Endodermal cell (in vitro differentiated cells): ENCODE results near the gene CCDC196. TPM values are rescaled to one million over a fixed set of nuclear protein-coding genes. Genes with fewer than 3 reads are reported as not detected.

Source experiments
- DNase-seq: peaks from one replicate; pipeline ENCODE4 v3.0.0-alpha.2; 2017
- H3K27ac ChIP-seq: 2 replicates; pipeline ENCODE4 v1.5.1; 2013; ENCODE audit warnings: mild to moderate bottlenecking, low read depth, low read length, moderate library complexity
- H3K27me3 ChIP-seq: 2 replicates; pipeline ENCODE4 v1.6.1; 2013; ENCODE audit warnings: mild to moderate bottlenecking, low read length, moderate library complexity; ENCODE audit not compliant: insufficient read depth, control insufficient read depth, poor library complexity, severe bottlenecking
- H3K36me3 ChIP-seq: 2 replicates; pipeline ENCODE4 v1.7.0; 2013; ENCODE audit warnings: mild to moderate bottlenecking, low read length, moderate library complexity; ENCODE audit not compliant: control insufficient read depth, insufficient read depth
- H3K4me1 ChIP-seq: one replicate; pipeline ENCODE4 v1.7.0; 2013; ENCODE audit warnings: low read length; ENCODE audit not compliant: control insufficient read depth, insufficient read depth
- H3K4me3 ChIP-seq: 2 replicates; pipeline ENCODE4 v1.5.1; 2013; ENCODE audit warnings: mild to moderate bottlenecking, low read length, moderate library complexity
- H3K9ac ChIP-seq: 2 replicates; pipeline ENCODE4 v1.6.1; 2013; ENCODE audit warnings: mild to moderate bottlenecking, low read length, moderate library complexity; ENCODE audit not compliant: poor library complexity, severe bottlenecking; ENCODE audit errors: extremely low read depth
- H3K9me3 ChIP-seq: 2 replicates; pipeline ENCODE4 v1.6.1; 2013; ENCODE audit warnings: mild to moderate bottlenecking, low read length, moderate library complexity; ENCODE audit not compliant: control insufficient read depth
- H3K27ac Mint-ChIP-seq: 2 replicates; pipeline ENCODE4 v1.8.0; 2020; ENCODE audit warnings: mixed read lengths
- H3K27me3 Mint-ChIP-seq: 2 replicates; pipeline ENCODE4 v1.8.0; 2021; ENCODE audit warnings: mild to moderate bottlenecking, mixed read lengths; ENCODE audit not compliant: insufficient read depth
- H3K36me3 Mint-ChIP-seq: 2 replicates; pipeline ENCODE4 v1.8.0; 2020; ENCODE audit warnings: low read depth, mixed read lengths
- H3K4me1 Mint-ChIP-seq: 2 replicates; pipeline ENCODE4 v1.8.0; 2020; ENCODE audit warnings: mixed read lengths
- H3K4me3 Mint-ChIP-seq: 2 replicates; pipeline ENCODE4 v1.8.0; 2020; ENCODE audit warnings: mild to moderate bottlenecking, moderate library complexity, mixed read lengths
- H3K9me3 Mint-ChIP-seq: 2 replicates; pipeline ENCODE4 v1.8.0; 2020; ENCODE audit warnings: mild to moderate bottlenecking, mixed read lengths
- WGBS, 2 experiments: methylation state at CpG; one replicate each; pipeline versions ENCODE4 v1.1.5 to v1.1.7; 2013; ENCODE audit warnings: missing lambda C conversion rate in 2 of 2, mixed read lengths in 1 of 2; ENCODE audit not compliant: insufficient coverage in 1 of 2, insufficient read length in 1 of 2; 5-methylcytosine and 5-hydroxymethylcytosine counted together
- long read RNA-seq, 4 experiments: library from polyadenylated mRNA in 2 of 4; library from RNA in 1 of 4; library from capped mRNA in 1 of 4; stranded (forward) in 3 of 4; unstranded in 1 of 4; transcript quantifications; one replicate each; pipeline ENCODE4 v2.0.0, GENCODE V29; 2020 to 2021; ENCODE audit warnings: inconsistent platforms in 1 of 4
- polyA plus RNA-seq, 2 experiments: library from polyadenylated mRNA; stranded (reverse); fragments of 50-300 nt; gene quantifications; one replicate each; pipeline ENCODE4 v1.2.3, GENCODE V29; 2013
- total RNA-seq, 2 donors: library from RNA; stranded (reverse); fragmentation: NEBNext Ultra II Directional in 1 of 2; extraction: Animal tissue kit (Norgen Biotek cat#: 25700) in 1 of 2; gene quantifications; 2 replicates in 1 of 2; 3 replicates in 1 of 2; pipeline ENCODE4 v1.2.1, GENCODE V29; 2021
- TF ChIP-seq, protein P1 (sequence below): fragments of 200-600 bp; sonication (generic); conservative IDR thresholded peaks from 2 replicates; pipeline ENCODE4 v1.5.0; 2021; ENCODE audit warnings: antibody characterized with exemption, mild to moderate bottlenecking

Gene CCDC196, protein sequence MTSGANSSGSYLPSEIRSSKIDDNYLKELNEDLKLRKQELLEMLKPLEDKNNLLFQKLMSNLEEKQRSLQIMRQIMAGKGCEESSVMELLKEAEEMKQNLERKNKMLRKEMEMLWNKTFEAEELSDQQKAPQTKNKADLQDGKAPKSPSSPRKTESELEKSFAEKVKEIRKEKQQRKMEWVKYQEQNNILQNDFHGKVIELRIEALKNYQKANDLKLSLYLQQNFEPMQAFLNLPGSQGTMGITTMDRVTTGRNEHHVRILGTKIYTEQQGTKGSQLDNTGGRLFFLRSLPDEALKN
- total RNA-seq, result not detected
- not detected for polyA plus RNA-seq (2013, experiment 1 of 2)
- not detected for polyA plus RNA-seq (2013, experiment 2 of 2)
- long read RNA-seq, experiment 1, result 0 reads
- long read RNA-seq, experiment 2, result 0 reads
- long read RNA-seq, experiment 3, result 0 reads
- long read RNA-seq, experiment 4, result 0 reads

- H3K4me1 ChIP-seq, result no peaks in the 10 kb centered on the region
- H3K4me3 ChIP-seq, result no peak within 1 kb of the TSS
- no peaks in the 10 kb centered on the region for H3K9me3 ChIP-seq
- H3K27me3 Mint-ChIP-seq, result peaks cover 25% of the 10 kb centered on the region
- no peaks in the 10 kb centered on the region for H3K36me3 ChIP-seq
- DNase-seq, result no peak
- 93% methylated on average over 2 of the region's 2 CpGs; no CpG with 5 or more reads in 1 of the 2 experiments for WGBS, 2 experiments
- H3K4me3 Mint-ChIP-seq, result no peak within 1 kb of the TSS
- H3K36me3 Mint-ChIP-seq, result no peaks in the 10 kb centered on the region
- no peak within 1 kb of the TSS for H3K27ac Mint-ChIP-seq
- H3K27me3 ChIP-seq, result peaks cover 14% of the 10 kb centered on the region
- H3K4me1 Mint-ChIP-seq, result peaks cover 9% of the 10 kb centered on the region
- no peaks in the 10 kb centered on the region for H3K9me3 Mint-ChIP-seq
- no peak within 1 kb of the TSS for H3K27ac ChIP-seq
- TF ChIP-seq, protein P1, sequence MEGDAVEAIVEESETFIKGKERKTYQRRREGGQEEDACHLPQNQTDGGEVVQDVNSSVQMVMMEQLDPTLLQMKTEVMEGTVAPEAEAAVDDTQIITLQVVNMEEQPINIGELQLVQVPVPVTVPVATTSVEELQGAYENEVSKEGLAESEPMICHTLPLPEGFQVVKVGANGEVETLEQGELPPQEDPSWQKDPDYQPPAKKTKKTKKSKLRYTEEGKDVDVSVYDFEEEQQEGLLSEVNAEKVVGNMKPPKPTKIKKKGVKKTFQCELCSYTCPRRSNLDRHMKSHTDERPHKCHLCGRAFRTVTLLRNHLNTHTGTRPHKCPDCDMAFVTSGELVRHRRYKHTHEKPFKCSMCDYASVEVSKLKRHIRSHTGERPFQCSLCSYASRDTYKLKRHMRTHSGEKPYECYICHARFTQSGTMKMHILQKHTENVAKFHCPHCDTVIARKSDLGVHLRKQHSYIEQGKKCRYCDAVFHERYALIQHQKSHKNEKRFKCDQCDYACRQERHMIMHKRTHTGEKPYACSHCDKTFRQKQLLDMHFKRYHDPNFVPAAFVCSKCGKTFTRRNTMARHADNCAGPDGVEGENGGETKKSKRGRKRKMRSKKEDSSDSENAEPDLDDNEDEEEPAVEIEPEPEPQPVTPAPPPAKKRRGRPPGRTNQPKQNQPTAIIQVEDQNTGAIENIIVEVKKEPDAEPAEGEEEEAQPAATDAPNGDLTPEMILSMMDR, result no peak
- H3K9ac ChIP-seq, result no peak within 1 kb of the TSS
Measured at GRCh38 chr14:66485910-66486421, at the start of gene CCDC196. Gene CCDC196 (plus strand): TSS chr14:66486371. CDS start chr14:66486503, 132 bp downstream.

DNA sequence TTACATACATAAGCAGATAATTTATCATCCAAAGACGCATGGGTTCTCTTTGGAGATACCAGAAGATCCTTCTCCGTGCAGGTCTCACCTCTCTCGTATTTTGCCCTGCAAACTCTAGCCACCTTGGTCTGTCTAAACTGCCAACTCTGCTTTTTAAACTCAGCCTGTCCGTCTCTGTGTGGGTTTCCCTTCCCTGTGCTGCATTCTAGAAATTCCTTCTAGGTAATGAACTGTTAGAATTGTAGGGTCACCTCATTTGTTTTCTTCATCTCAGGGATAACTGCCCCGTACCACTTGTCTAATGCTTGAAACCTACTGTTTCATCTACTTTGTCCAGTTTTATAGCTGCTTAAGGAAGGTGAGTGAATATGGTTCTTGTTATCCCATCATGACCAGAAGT lies 45.4 kb upstream of the CCDC196 start:
- H3K4me3 Mint-ChIP-seq, result no peak overlapping the region
- peaks cover 23% of the 10 kb centered on the region for H3K4me1 Mint-ChIP-seq
- Histone ChIP-seq H3K4me3 (no peak overlapping the region), H3K36me3 (no peaks in the 10 kb centered on the region), H3K9ac (no peak overlapping the region), H3K27ac (no peak overlapping the region), H3K9me3 (peaks cover 65% of the 10 kb centered on the region), H3K27me3 (no peaks in the 10 kb centered on the region), H3K4me1 (no peaks in the 10 kb centered on the region)
- no peak for DNase-seq
- WGBS, 2 experiments, result 93 to 96% methylated on average over 4 to 5 of the region's 5 CpGs
- TF ChIP-seq, protein P1, result no peak
- no peaks in the 10 kb centered on the region for H3K36me3 Mint-ChIP-seq
- H3K9me3 Mint-ChIP-seq, result peaks cover 23% of the 10 kb centered on the region
- H3K27me3 Mint-ChIP-seq, result no peaks in the 10 kb centered on the region
- H3K27ac Mint-ChIP-seq, result no peak overlapping the region

GRCh38 chr14:66442953-66443571 lies 43.1 kb upstream of the CCDC196 start:
- no peaks in the 10 kb centered on the region for H3K27me3 Mint-ChIP-seq
- no peak overlapping the region for H3K27ac ChIP-seq
- H3K36me3 Mint-ChIP-seq, result no peaks in the 10 kb centered on the region
- peak overlapping the region; percentile 28 for H3K4me3 ChIP-seq
- no peak overlapping the region for H3K9ac ChIP-seq
- no peaks in the 10 kb centered on the region for H3K27me3 ChIP-seq
- H3K36me3 ChIP-seq, result no peaks in the 10 kb centered on the region
- no peak overlapping the region for H3K4me3 Mint-ChIP-seq
- H3K4me1 ChIP-seq, result peaks cover 3% of the 10 kb centered on the region
- H3K9me3 ChIP-seq, result peaks cover 46% of the 10 kb centered on the region
- peaks cover 15% of the 10 kb centered on the region for H3K9me3 Mint-ChIP-seq
- peaks cover 26% of the 10 kb centered on the region for H3K4me1 Mint-ChIP-seq
- TF ChIP-seq, protein P1, result no peak
- H3K27ac Mint-ChIP-seq, result no peak overlapping the region
- no peak for DNase-seq
- WGBS, 2 experiments, result 91 to 100% methylated on average over 2 to 4 of the region's 4 CpGs
